Choroid plexus epithelial cell (primary cell): ENCODE measurements around the gene LIPK.
A peak's percentile ranks its signal among the peaks of the same experiment; 100 is the strongest.

Source experiments
- DNase-seq: peaks from one replicate; pipeline ENCODE4 v3.0.0-alpha.2; 2010; ENCODE audit warnings: low read depth
- H3K4me3 ChIP-seq: 2 replicates; pipeline ENCODE4 v1.5.1; 2011; ENCODE audit warnings: low read depth, mild to moderate bottlenecking, control low read depth, low read length, moderate library complexity
- CTCF ChIP-seq: conservative IDR thresholded peaks from 2 replicates; pipeline ENCODE4 v1.5.1; 2011; ENCODE audit warnings: low read depth, mild to moderate bottlenecking, control low read depth, inconsistent platforms, low read length, moderate library complexity

LIPK gene

GRCh38 chr10:88742448-88742847 is 36.4 kb downstream of the LIPK start:
- no peak overlapping the region for H3K4me3 ChIP-seq
- TF ChIP-seq CTCF = no peak
- DNase-seq = no peak

- no peak for DNase-seq
- no peak overlapping the region for H3K4me3 ChIP-seq
- no peak for TF ChIP-seq CTCF
These were observed 38.0 kb downstream of the LIPK start for GRCh38 chr10:88744002-88744401.

- TF ChIP-seq CTCF = no peak
- no peak for DNase-seq
- no peak overlapping the region for H3K4me3 ChIP-seq
These were observed 39.6 kb downstream of the LIPK start for GRCh38 chr10:88745633-88746032.

- no peak overlapping the region for H3K4me3 ChIP-seq
- no peak for TF ChIP-seq CTCF
- DNase-seq = peak; percentile 13
These were observed 48.2 kb downstream of the LIPK start for GRCh38 chr10:88754287-88754686.

GRCh38 chr10:88755753-88756152 is 49.7 kb downstream of the LIPK start:
- no peak for DNase-seq
- TF ChIP-seq CTCF = no peak
- no peak overlapping the region for H3K4me3 ChIP-seq

- no peak for DNase-seq
- no peak overlapping the region for H3K4me3 ChIP-seq
- no peak for TF ChIP-seq CTCF
These were observed 50.6 kb downstream of the LIPK start for GRCh38 chr10:88756660-88757059.

- TF ChIP-seq CTCF = no peak
- DNase-seq = no peak
- no peak within 1 kb of the TSS for H3K4me3 ChIP-seq
These were observed 53.5 kb downstream of the LIPK start, which contains the start of gene LIPN for GRCh38 chr10:88759366-88760101. LIPN (plus strand) TSS chr10:88760020; CDS start chr10:88761406, 1,386 bp downstream.
